Placental epithelial cell (primary cell): ENCODE data around the gene ATL3. TPM values are rescaled to one million over a fixed set of nuclear protein-coding genes. Genes with fewer than 3 reads are reported as not detected.

Experiments
- small RNA-seq: library from RNA; depleted of rRNA; stranded (forward); fragments of <200 nt; gene quantifications from one replicate; pipeline ENCODE3, GENCODE V24; 2012
- total RNA-seq: library from RNA; depleted of rRNA; stranded (reverse); fragments of >200 nt; gene quantifications from 2 replicates; pipeline ENCODE4 v1.2.3, GENCODE V29; 2012

Gene ATL3, protein sequence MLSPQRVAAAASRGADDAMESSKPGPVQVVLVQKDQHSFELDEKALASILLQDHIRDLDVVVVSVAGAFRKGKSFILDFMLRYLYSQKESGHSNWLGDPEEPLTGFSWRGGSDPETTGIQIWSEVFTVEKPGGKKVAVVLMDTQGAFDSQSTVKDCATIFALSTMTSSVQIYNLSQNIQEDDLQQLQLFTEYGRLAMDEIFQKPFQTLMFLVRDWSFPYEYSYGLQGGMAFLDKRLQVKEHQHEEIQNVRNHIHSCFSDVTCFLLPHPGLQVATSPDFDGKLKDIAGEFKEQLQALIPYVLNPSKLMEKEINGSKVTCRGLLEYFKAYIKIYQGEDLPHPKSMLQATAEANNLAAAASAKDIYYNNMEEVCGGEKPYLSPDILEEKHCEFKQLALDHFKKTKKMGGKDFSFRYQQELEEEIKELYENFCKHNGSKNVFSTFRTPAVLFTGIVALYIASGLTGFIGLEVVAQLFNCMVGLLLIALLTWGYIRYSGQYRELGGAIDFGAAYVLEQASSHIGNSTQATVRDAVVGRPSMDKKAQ
- 90.3 and 134 TPM in 2 replicates for total RNA-seq

DNA sequence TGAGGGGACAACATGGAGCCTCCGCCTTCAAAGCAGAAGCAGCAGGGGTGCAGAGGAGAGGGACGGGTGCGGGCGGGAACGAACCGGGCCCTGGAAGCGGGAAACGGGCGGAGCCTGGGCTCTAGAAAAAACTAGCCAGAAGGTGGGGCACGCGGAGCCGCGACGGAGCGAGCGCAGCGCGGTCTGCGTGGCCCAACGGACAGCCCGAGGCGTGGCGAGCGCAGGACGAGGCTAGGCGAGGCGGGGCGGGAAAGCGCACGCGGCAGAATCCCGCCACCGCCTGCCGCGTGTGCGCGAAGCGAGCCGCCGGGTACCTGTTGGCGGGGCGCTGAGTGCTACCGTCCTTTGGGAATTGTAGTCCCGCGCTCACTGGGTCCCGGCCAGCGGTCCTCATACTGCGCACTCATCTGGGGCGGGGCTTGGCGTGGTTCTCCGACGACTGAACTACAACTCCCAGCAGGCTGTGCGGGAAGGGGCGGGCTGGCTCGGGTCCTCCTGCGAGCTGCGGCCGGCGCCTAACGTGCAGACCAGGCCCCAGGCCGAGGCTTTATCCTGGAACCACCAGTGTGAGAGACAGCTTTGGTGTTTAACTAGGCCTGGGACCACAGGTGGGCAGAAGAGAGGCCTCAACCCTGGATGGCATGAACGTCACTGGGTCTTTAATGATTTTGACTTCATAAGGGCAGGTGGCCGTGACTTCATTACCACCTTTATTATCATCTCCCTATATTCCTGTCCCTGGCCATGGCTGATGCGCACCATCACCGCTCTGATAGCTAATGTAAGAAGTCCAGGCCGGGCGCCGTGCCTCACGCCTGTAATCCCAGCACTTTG, at the start of gene ATL3:
Gene ATL3 (minus strand): TSS at position 55 of the 834 bp plus-strand sequence. CDS start 41 bp downstream, at position 14.

GRCh38 chr11:63681321-63682065, 10.3 kb upstream of the ATL3 start, which contains the start of gene RTN3:
Gene RTN3, plus strand, starts transcription at chr11:63681500. Its CDS starts 137 bp downstream, at chr11:63681637.

GRCh38 chr11:63614136-63614671, 57.0 kb downstream of the ATL3 start, which contains the start of gene PLAAT3:
Gene PLAAT3, minus strand, starts transcription at chr11:63614433. Its CDS starts 419 bp downstream, at chr11:63614014.

Small RNA genes within 50 kb of the gene (small RNA-seq; reads per million reads assigned to genes)
- not detected for gene AP000753.3

Other genes starting within 250 kb of the ATL3 start
- 5.9 and 6.1 TPM in 2 replicates for gene PLAAT5, start 180.2 kb downstream of the ATL3 start, total RNA-seq
- gene LGALS12, start 165.3 kb downstream of the ATL3 start, total RNA-seq: not detected in 2 replicates
- 0.39 TPM in 1 of 2 replicates, not detected in the other for gene PLAAT4, start 134.6 kb downstream of the ATL3 start, total RNA-seq
- gene PLAAT2, start 108.0 kb downstream of the ATL3 start, total RNA-seq: 2.7 and 4.7 TPM in 2 replicates
- 8.6 and 18.3 TPM in 2 replicates for gene PLAAT3, start 56.9 kb downstream of the ATL3 start, total RNA-seq
- gene RTN3, start 10.1 kb upstream of the ATL3 start, total RNA-seq: 37.3 and 42.4 TPM in 2 replicates
- gene ZFTA, start 97.4 kb upstream of the ATL3 start, total RNA-seq: 25.2 and 27.9 TPM in 2 replicates
- gene SPINDOC, start 142.1 kb upstream of the ATL3 start, total RNA-seq: 16.6 and 27.9 TPM in 2 replicates
- 31.4 and 37.7 TPM in 2 replicates for gene MARK2, start 167.7 kb upstream of the ATL3 start, total RNA-seq
- 2.9 and 4.3 TPM in 2 replicates for gene RCOR2, start 245.8 kb upstream of the ATL3 start, total RNA-seq